Glutamatergic neuron (in vitro differentiated cells): ENCODE results near the gene FCN2. TPM values are rescaled to one million over a fixed set of nuclear protein-coding genes. Genes with fewer than 3 reads are reported as not detected.
A peak's percentile ranks its signal among the peaks of the same experiment; 100 is the strongest.

ENCODE experiments used
- DNase-seq: peaks from one replicate; pipeline ENCODE4 v3.0.0; 2022
- H3K27ac Mint-ChIP-seq: one replicate; pipeline ENCODE4 v1.8.0; 2020; ENCODE audit warnings: mild to moderate bottlenecking, mixed read lengths, inconsistent platforms; ENCODE audit not compliant: unreplicated experiment
- H3K27me3 Mint-ChIP-seq: one replicate; pipeline ENCODE4 v1.8.0; 2020; ENCODE audit warnings: mild to moderate bottlenecking, moderate library complexity, mixed read lengths, inconsistent platforms; ENCODE audit not compliant: unreplicated experiment
- H3K36me3 Mint-ChIP-seq: one replicate; pipeline ENCODE4 v1.8.0; 2020; ENCODE audit warnings: mild to moderate bottlenecking, mixed read lengths, inconsistent platforms; ENCODE audit not compliant: unreplicated experiment
- H3K4me1 Mint-ChIP-seq: one replicate; pipeline ENCODE4 v1.8.0; 2020; ENCODE audit warnings: mild to moderate bottlenecking, low read depth, mixed read lengths, inconsistent platforms; ENCODE audit not compliant: unreplicated experiment
- H3K4me3 Mint-ChIP-seq: one replicate; pipeline ENCODE4 v1.8.0; 2020; ENCODE audit warnings: mild to moderate bottlenecking, mixed read lengths, inconsistent platforms; ENCODE audit not compliant: unreplicated experiment
- H3K9me3 Mint-ChIP-seq: one replicate; pipeline ENCODE4 v1.8.0; 2020; ENCODE audit warnings: mild to moderate bottlenecking, moderate library complexity, mixed read lengths, inconsistent platforms; ENCODE audit not compliant: unreplicated experiment
- CTCF ChIP-seq: fragments of 200-600 bp; sonication (generic); IDR thresholded peaks from one replicate; pipeline ENCODE4 v1.5.0; 2021; ENCODE audit not compliant: partially characterized antibody, unreplicated experiment
- total RNA-seq: library from RNA; stranded (reverse); fragmentation: NEBNext Ultra II Directional; extraction: Animal tissue kit (Norgen Biotek cat#: 25700); gene quantifications from one replicate; pipeline ENCODE4 v1.2.1, GENCODE V29; 2021; ENCODE audit not compliant: unreplicated experiment

The FCN2 gene
- total RNA-seq, 1 donor from 2014 or later = not detected

GRCh38 chr9:134863306-134863902 is 17.2 kb upstream of the FCN2 start:
- H3K9me3 Mint-ChIP-seq = peaks cover 2% of the 10 kb centered on the region
- no peaks in the 10 kb centered on the region for H3K27me3 Mint-ChIP-seq
- H3K36me3 Mint-ChIP-seq = peaks cover 4% of the 10 kb centered on the region
- H3K4me3 Mint-ChIP-seq = no peak overlapping the region
- no peak for TF ChIP-seq CTCF
- no peak overlapping the region for H3K27ac Mint-ChIP-seq
- DNase-seq = no peak
- H3K4me1 Mint-ChIP-seq = peaks cover 2% of the 10 kb centered on the region

GRCh38 chr9:134863941-134864820 is 16.4 kb upstream of the FCN2 start:
- DNase-seq = no peak
- H3K36me3 Mint-ChIP-seq = peaks cover 4% of the 10 kb centered on the region
- H3K4me3 Mint-ChIP-seq = no peak overlapping the region
- peaks cover 2% of the 10 kb centered on the region for H3K9me3 Mint-ChIP-seq
- no peaks in the 10 kb centered on the region for H3K27me3 Mint-ChIP-seq
- H3K27ac Mint-ChIP-seq = peak overlapping the region; percentile 38
- TF ChIP-seq CTCF = no peak
- peaks cover 4% of the 10 kb centered on the region for H3K4me1 Mint-ChIP-seq

GRCh38 chr9:134864821-134865190 is 15.8 kb upstream of the FCN2 start:
- H3K27me3 Mint-ChIP-seq = no peaks in the 10 kb centered on the region
- no peak for DNase-seq
- TF ChIP-seq CTCF = no peak
- peaks cover 4% of the 10 kb centered on the region for H3K36me3 Mint-ChIP-seq
- peaks cover 2% of the 10 kb centered on the region for H3K9me3 Mint-ChIP-seq
- peaks cover 7% of the 10 kb centered on the region for H3K4me1 Mint-ChIP-seq
- no peak overlapping the region for H3K4me3 Mint-ChIP-seq
- H3K27ac Mint-ChIP-seq = no peak overlapping the region

- H3K9me3 Mint-ChIP-seq = no peaks in the 10 kb centered on the region
- H3K27me3 Mint-ChIP-seq = no peaks in the 10 kb centered on the region
- no peak overlapping the region for H3K27ac Mint-ChIP-seq
- DNase-seq = no peak
- no peak for TF ChIP-seq CTCF
- peaks cover 7% of the 10 kb centered on the region for H3K4me1 Mint-ChIP-seq
- no peak overlapping the region for H3K4me3 Mint-ChIP-seq
- H3K36me3 Mint-ChIP-seq = peaks cover 6% of the 10 kb centered on the region
Observed at GRCh38 chr9:134867917-134868750, 12.5 kb upstream of the FCN2 start.
